DMS 273 (cell line): ENCODE results near the gene KLHL1.

Source experiments
- DNase-seq: peaks from one replicate; lab custom pipeline; 2025; ENCODE audit not compliant: unreplicated experiment; lab: John Stamatoyannopoulos, UW

The KLHL1 gene

GRCh38 chr13:69690999-69691398, 417.3 kb downstream of the KLHL1 start:
- no peak for DNase-seq

GRCh38 chr13:69683921-69684686, 424.1 kb downstream of the KLHL1 start:
- DNase-seq, result no peak

GRCh38 chr13:69681722-69682121, 426.5 kb downstream of the KLHL1 start:
- no peak for DNase-seq

GRCh38 chr13:69677343-69677742, 430.9 kb downstream of the KLHL1 start:
- no peak for DNase-seq

- DNase-seq, result no peak
Measured at GRCh38 chr13:69676286-69676685, 432.0 kb downstream of the KLHL1 start.

GRCh38 chr13:69660155-69660554, 448.1 kb downstream of the KLHL1 start:
- DNase-seq, result peak; percentile 2

- no peak for DNase-seq
Measured at GRCh38 chr13:69657676-69658075, 450.6 kb downstream of the KLHL1 start.

GRCh38 chr13:69654392-69654791, 453.9 kb downstream of the KLHL1 start:
- DNase-seq, result no peak
